Astrocyte of the spinal cord (primary cell): ENCODE measurements around the gene GNAS-AS1.
"Not testable (repeated sequence)": the region's sequence is repeated elsewhere in the genome, so short reads cannot be mapped to it uniquely, and the experiment has no call there.

Experiments
- DNase-seq: peaks from one replicate; pipeline ENCODE4 v3.0.0; 2011; ENCODE audit warnings: low read depth, low spot score
- H3K4me3 ChIP-seq: 2 replicates; pipeline ENCODE4 v1.5.1; 2011; ENCODE audit warnings: low read depth, mild to moderate bottlenecking, low read length, moderate library complexity
- in situ Hi-C: cut with HindIII; loops from 2 replicates; pipeline ENCODE4 v1.10.0; 2017; ENCODE audit warnings: low sequenced_read_pairs
- TF ChIP-seq, protein P1 (sequence below): IDR thresholded peaks from 2 replicates; pipeline ENCODE4 v1.5.1; 2012; ENCODE audit warnings: low read depth, mild to moderate bottlenecking, low read length, inconsistent platforms

Gene GNAS-AS1

DNA sequence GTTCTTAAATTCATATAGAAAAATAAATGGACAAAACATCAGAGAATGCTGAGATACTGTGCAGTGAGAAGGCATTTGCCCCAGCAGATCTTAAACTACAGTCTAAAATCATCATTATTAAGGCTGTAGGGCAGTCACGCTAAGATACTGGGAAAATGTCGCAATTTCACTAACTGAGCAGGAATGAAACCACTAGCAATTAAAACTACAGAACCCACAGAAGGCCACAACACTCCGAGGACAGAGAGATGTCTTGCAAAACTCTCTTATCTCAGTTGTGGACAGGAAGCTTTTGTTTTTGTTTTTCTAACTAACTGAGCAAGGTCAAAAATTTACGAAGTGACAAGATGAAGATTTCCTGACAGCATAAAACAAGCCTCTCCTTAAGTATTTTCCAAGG, 18.2 kb downstream of the GNAS-AS1 start:
- in situ Hi-C loops: loop anchor here (25.0 kb wide), 1 partner anchor 595 kb away; the partner anchor contains the start of gene ANKRD60
- DNase-seq: no peak
- TF ChIP-seq, protein P1, sequence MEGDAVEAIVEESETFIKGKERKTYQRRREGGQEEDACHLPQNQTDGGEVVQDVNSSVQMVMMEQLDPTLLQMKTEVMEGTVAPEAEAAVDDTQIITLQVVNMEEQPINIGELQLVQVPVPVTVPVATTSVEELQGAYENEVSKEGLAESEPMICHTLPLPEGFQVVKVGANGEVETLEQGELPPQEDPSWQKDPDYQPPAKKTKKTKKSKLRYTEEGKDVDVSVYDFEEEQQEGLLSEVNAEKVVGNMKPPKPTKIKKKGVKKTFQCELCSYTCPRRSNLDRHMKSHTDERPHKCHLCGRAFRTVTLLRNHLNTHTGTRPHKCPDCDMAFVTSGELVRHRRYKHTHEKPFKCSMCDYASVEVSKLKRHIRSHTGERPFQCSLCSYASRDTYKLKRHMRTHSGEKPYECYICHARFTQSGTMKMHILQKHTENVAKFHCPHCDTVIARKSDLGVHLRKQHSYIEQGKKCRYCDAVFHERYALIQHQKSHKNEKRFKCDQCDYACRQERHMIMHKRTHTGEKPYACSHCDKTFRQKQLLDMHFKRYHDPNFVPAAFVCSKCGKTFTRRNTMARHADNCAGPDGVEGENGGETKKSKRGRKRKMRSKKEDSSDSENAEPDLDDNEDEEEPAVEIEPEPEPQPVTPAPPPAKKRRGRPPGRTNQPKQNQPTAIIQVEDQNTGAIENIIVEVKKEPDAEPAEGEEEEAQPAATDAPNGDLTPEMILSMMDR: no peak
- H3K4me3 ChIP-seq: no peak overlapping the region

DNA sequence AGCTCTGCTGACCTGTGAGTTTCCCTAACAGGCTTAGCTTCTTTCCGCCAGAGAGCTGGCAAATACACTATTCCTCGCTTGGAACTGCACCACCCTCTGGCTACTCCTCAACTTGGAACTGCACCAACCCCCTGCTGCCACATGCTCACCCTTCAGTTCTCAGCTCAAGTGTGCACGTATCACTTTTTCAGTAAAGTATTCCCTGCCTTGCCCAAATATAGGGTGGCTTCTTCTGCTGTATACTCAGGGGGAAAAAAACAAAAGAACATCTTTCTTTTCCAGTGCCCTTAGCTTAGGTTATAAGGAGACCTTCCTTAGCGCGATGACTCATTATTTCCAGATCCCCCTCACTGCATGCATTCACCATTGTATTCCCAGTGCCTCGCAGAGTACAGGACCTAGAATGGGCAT, 21.2 kb downstream of the GNAS-AS1 start:
- in situ Hi-C loops: loop anchor here (25.0 kb wide), 1 partner anchor 592 kb away; the partner anchor contains the start of gene ANKRD60
- peak; percentile 47 for DNase-seq
- TF ChIP-seq, protein P1: no peak
- H3K4me3 ChIP-seq: no peak overlapping the region

DNA sequence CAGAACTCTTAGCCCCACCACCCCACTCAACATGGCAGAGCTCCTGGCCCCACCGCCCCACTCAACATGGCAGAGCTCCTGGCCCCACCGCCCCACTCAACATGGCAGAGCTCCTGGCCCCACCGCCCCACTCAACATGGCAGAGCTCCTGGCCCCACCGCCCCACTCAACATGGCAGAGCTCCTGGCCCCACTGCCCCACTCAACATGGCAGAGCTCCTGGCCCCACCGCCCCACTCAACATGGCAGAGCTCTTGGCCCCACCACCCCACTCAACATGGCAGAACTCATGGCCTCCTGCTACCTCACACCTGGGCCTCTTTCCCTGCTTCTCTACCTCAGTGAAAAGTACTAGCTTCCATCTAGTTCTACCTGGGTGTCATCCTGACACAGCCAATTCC, 21.9 kb downstream of the GNAS-AS1 start:
- H3K4me3 ChIP-seq, DNase-seq: not testable (repeated sequence)
- in situ Hi-C loops: loop anchor here (25.0 kb wide), 1 partner anchor 592 kb away; the partner anchor contains the start of gene ANKRD60

DNA sequence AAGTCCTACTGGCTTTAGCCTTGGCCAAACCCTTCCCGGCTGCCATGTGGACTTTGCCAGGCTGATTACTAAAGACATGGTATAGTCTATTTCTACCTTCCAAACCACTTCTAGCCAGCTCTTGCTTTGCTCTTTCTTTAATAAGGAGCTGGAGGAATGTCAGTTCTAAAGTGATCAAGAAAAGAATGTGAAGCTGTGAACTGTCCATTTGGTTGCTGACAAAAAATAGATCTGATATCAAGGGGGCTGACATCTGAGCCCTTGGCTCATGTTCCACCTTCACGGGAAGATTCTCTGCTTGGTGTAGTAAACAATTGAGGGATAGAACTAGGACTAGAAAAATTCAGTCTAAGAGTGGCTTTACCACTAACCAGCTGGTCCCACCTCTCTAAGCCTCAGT, 22.6 kb downstream of the GNAS-AS1 start:
- no peak overlapping the region for H3K4me3 ChIP-seq
- TF ChIP-seq, protein P1: no peak
- in situ Hi-C loops: loop anchor here (25.0 kb wide), 1 partner anchor 591 kb away; the partner anchor contains the start of gene ANKRD60
- DNase-seq: no peak

DNA sequence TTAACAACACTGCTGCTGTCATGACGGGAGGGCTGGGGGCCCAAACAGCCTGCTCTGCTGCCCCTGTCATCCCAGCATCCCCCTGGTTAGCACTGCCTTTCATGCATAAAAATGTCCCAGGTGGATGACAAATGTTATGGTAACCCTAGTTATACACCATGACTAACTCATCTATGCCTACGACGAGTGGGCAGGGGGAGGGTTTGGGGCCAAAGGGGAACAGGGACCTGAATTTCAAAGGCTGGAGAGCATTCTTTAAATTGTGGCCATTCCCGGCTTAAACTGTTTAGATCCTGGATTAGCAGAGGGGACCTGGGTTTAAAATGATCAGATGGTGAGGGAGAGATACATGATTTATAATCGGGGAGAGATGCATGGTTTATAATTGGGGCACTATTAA, 24.4 kb downstream of the GNAS-AS1 start:
- TF ChIP-seq, protein P1: no peak
- in situ Hi-C loops: loop anchor here (25.0 kb wide), 1 partner anchor 589 kb away; the partner anchor contains the start of gene ANKRD60
- no peak for DNase-seq
- H3K4me3 ChIP-seq: no peak overlapping the region

DNA sequence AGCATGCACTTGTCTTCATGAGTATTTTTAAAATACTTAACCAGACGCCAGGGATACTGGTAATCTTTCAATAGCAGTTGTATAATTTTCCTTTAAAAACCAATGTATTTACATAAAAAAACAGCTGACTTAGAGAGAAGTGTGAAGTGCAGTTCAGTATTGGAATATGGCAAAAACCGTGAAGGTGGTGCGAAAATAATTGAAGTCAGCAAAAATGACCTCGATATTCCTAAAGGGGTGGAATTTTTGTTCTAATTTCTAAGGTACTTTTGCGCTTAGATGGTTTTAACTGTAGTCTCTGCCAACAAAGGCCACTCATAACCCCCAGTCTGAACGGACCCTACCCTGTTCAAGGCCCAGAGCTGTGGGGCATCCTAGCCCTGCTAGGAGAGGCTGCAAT, 25.3 kb downstream of the GNAS-AS1 start:
- in situ Hi-C loops: loop anchor here (25.0 kb wide), 1 partner anchor 588 kb away; the partner anchor contains the start of gene ANKRD60

DNA sequence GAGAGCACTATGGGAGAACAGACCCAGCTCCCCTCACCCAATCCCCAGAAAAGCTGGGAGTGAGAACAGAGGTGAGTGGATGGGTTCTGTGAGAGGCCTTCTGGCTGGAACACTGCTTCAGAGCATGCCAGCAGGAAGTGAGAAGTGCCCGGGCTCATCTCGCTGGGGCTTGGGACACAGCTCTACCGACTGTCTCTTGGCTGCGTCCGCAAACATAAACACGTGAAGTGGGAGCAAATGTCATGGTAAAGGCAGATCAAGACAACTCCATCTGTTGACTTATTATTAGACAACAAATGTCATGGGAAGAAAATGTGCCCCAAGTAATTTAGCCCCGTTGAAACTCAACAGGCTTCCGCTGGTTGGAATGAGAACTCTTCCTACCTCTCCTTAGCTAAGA, 25.9 kb downstream of the GNAS-AS1 start:
- TF ChIP-seq, protein P1: no peak
- DNase-seq: no peak
- in situ Hi-C loops: loop anchor here (25.0 kb wide), 1 partner anchor 588 kb away; the partner anchor contains the start of gene ANKRD60
- no peak overlapping the region for H3K4me3 ChIP-seq

More for the DNA sequence above, 25.3 kb downstream of the GNAS-AS1 start:
- H3K4me3 ChIP-seq: no peak overlapping the region
- TF ChIP-seq, protein P1: no peak
- DNase-seq: no peak
